Activated CD4-positive, alpha-beta T cell treated with anti-CD3 and anti-CD28 coated beads, Interleukin-2, amount 50 U/mL, for 1 hour (primary cell): ENCODE results near the gene C17orf107.

ENCODE experiments used
- DNase-seq: peaks from one replicate; pipeline ENCODE4 v3.0.0-alpha.2; 2020

Gene C17orf107

GRCh38 chr17:4938688-4939545 is 39.6 kb downstream of the C17orf107 start:
- DNase-seq: no peak

- no peak for DNase-seq
Measured at GRCh38 chr17:4939546-4939795, 40.1 kb downstream of the C17orf107 start.

GRCh38 chr17:4939796-4940554 is 40.6 kb downstream of the C17orf107 start, which contains the start of the genes RNF167 and SLC25A11:
Gene RNF167, plus strand, starts transcription at chr17:4940268. Its CDS starts 642 bp downstream, at chr17:4940910.
Gene SLC25A11, minus strand, starts transcription at chr17:4940046. Its CDS starts 136 bp downstream, at chr17:4939910.
- peak; percentile 92 for DNase-seq

- peak; percentile 20 for DNase-seq
Measured at GRCh38 chr17:4940555-4941318, 41.4 kb downstream of the C17orf107 start.

- no peak for DNase-seq
Measured at GRCh38 chr17:4941319-4941610, 41.9 kb downstream of the C17orf107 start.

GRCh38 chr17:4942760-4943508 is 43.6 kb downstream of the C17orf107 start:
- DNase-seq: no peak

GRCh38 chr17:4944163-4944553 is 44.8 kb downstream of the C17orf107 start:
- DNase-seq: no peak

GRCh38 chr17:4944554-4945175 is 45.3 kb downstream of the C17orf107 start:
- DNase-seq: no peak

GRCh38 chr17:4945176-4945943 is 46.0 kb downstream of the C17orf107 start:
- peak; percentile 72 for DNase-seq

- DNase-seq: no peak
Measured at GRCh38 chr17:4945944-4946280, 46.6 kb downstream of the C17orf107 start.

GRCh38 chr17:4946312-4946976 is 47.1 kb downstream of the C17orf107 start:
- no peak for DNase-seq

- DNase-seq: no peak
Measured at GRCh38 chr17:4947010-4947410, 47.7 kb downstream of the C17orf107 start.

GRCh38 chr17:4947411-4948165 is 48.3 kb downstream of the C17orf107 start:
- DNase-seq: peak; percentile 61

- peak; percentile 91 for DNase-seq
Measured at GRCh38 chr17:4948166-4948930, 49.0 kb downstream of the C17orf107 start, which contains the start of gene PFN1. Gene PFN1, minus strand, starts transcription at chr17:4948530. Its CDS starts 136 bp downstream, at chr17:4948394.

GRCh38 chr17:4948931-4949320 is 49.6 kb downstream of the C17orf107 start:
- peak; percentile 62 for DNase-seq

GRCh38 chr17:4949321-4950074 is 50.2 kb downstream of the C17orf107 start:
- DNase-seq: peak; percentile 69

- no peak for DNase-seq
Measured at GRCh38 chr17:4950075-4950745, 50.9 kb downstream of the C17orf107 start.

GRCh38 chr17:4950746-4951204 is 51.4 kb downstream of the C17orf107 start, which contains the start of gene ENO3:
Gene ENO3, plus strand, starts transcription at chr17:4951119. Its CDS starts 711 bp downstream, at chr17:4951830.
- DNase-seq: no peak
